GM19455 (cell line): ENCODE measurements around the gene PKP4.

Experiments used
- ATAC-seq: cut with Tn5 transposase; IDR thresholded peaks from one replicate; pipeline ENCODE4 v1.9.1; 2021; ENCODE audit not compliant: unreplicated experiment

The PKP4 gene

DNA sequence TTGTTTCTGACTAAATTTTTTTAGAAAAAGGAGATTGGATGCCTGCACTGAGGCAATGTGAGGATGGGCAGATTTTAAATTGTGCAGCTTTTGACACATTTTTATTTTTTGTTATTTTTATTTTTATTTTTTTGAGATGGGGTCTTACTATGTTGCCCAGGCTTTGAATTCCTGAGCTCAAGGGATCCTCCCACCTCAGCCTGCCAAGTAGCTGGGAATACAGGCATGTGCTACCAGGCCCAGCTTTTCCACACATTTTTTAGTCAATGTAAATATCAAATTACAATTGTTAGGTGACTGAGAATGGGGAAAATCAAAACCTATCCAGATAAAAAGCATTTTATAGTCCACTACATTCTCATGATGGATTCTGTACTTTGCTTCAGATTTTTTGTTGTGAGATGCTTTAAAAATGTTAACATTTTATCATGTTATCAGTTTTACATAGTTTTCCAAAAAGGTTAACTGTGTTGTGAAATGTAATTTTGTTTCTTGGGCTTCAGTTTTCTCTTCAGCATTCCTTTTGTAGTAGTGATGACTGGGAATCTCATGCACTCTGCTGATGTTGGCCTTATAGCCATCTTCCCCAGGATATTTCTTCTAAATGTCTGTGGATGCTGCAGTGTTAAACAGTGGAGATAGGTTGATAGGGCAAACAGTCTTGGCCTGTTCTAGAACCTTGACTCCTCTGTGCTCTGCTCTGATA is 41.4 kb downstream of the PKP4 start:
- ATAC-seq, result no peak

DNA sequence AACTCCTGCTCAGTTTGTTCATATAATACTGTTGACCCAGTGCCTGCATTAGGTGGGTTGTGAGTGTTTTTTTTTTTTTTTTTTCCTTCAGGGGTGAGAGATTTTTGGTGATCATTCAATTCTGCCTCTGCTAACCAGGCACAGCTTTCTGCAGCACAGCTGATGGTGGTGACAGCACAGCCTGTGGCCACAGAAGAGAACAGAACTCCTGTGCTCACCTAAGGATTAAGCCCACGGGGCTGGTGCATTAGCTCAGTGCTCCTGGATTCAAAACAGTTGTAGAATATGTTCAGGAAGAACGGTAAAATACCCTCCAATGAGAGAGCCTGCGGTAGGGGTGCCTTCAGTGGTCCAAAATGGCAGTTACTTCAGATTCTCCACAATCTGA is 42.0 kb downstream of the PKP4 start:
- no peak for ATAC-seq

DNA sequence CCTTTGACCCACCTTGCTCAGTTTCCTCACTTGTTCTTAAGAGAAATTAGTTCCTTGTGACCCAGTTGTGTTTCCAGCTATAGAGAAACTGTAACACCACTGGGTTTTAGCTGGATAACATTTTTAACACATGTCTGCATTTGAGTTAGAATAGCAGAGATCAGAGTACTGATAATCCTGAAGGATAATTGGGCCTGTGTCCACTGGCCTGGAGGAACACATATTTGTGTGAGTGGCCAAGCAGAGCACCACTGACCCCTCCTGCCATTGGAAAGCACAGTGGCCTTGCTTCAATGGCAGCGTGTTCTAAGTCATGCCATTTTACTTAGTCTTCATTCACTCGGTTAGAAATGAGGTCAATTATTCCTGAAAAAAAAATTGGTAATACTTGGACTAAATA is 42.6 kb downstream of the PKP4 start:
- ATAC-seq, result no peak

DNA sequence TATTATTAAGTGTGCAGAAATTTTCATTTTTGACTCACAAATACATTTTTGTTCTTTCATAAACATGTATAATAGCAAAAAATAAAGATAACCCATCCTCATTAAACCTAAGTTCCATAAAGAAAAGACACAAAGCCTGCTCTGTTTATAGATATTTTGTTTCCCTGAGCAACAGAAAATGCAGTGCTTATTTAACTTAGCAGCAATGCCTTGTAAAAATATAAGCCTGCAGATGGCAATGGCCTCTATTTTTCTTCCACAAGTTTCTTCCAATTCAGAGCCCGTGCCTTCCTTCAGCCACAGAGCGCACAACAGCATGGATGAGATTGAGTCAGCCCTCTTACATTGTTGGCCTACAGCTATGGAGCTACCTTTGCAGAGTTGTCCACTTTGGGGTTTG is 43.6 kb downstream of the PKP4 start:
- no peak for ATAC-seq

DNA sequence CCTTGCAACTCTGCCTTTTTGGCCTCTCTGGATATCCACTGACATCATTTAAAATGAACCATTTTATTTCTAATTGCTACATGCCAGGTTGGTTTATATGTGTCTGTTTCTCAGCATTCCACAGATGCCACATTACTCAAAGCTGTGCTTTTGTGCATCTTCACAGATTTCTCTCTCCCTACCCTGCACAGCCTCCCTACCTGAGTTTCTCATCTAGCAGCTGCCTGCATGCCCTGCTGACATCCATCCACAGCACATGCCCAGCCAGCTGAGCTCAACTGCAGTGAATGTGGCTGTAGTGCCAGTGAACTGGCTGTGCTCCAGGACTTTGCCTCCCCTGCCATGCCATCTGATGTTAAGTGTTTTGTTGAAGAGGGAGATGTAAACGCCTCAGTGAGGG is 44.5 kb downstream of the PKP4 start:
- no peak for ATAC-seq

- no peak for ATAC-seq
These were observed 46.2 kb downstream of the PKP4 start for GRCh38 chr2:158502974-158503373.

DNA sequence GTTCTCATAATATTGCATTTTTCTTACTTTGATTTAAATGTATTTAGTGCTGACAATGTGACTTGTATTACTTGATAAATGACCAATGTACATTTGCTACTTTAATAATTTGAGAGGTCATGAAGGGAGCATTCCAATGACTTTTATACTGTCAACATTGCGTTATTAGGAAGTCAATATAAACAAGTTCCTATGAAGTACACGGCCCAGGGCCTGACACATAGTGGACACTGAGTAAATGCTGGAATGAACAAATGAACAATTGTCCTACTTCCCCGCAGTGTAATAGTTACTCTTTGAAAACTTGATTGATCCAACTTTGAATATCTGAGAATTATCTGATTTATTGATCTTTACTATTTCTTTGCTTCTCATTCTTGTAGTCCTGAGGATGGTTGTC is 47.3 kb downstream of the PKP4 start:
- ATAC-seq, result no peak

DNA sequence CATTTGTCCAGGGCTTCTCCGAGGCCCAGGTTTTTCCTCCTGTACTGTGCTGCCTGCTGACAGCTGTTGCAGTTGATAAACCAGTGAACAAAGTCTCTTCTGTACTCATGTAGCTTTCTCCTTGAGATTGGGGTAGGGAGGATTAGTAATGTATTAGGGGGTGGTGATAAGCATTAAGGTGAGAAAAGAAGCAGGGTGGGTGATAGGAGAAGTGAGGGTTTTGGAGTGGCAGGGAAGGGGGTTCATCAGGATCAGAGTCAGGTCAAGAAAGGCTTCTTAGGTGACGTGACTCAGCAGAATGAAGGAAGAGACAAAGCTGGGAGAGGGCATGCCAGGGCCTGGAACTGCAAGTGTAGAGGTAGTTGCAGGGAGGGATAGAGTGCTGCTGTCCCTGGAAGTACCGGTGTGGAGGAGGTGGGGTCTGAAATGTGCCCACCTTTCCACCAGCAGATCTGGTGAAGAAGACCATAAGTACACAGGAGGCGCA is 48.7 kb downstream of the PKP4 start:
- no peak for ATAC-seq

GRCh38 chr2:158507141-158507540 is 50.4 kb downstream of the PKP4 start:
- peak; percentile 59 for ATAC-seq

GRCh38 chr2:158507679-158508078 is 50.9 kb downstream of the PKP4 start:
- no peak for ATAC-seq

DNA sequence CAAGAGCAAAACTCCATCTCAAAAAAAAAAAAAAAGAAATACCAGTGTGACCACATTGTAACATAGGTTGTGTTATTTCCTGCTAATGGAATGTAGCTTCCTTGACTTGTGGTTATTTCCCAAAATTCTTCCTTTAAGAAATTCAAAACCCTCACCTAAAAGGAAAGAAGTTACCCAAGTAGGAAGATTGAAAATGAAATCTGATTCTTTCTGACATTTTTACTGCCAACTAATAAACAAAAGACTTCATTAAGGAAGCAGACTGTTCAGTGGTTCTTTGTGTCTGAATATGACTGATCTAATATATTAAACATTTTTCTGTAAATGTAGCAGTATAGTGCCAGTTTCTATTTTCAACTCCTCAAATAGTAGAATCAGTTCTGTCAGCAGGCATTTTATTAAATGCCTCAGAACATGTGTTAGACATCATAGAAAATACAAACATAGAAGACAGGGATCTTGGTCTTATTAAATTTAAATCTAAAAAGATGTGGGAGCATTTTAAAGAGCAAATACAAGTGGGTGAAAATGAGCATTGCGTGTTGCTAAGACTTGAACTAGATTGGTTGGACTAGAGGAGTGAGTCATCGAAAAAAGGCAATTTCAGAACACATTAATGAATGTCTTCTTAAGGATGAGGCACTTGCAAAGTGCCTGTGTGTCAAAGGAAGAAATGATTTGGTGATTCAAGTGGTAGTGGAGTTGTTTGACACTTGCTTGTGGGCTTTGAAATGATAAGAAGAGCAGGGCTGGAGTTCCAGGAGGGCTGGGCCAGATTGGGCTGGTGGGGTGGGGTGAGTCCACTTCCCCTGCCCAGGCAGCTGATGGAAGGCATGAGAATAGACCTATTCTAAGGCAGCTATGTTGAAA is 53.4 kb downstream of the PKP4 start:
- no peak for ATAC-seq

- ATAC-seq, result no peak
These were observed 54.1 kb downstream of the PKP4 start for GRCh38 chr2:158510887-158511286.

DNA sequence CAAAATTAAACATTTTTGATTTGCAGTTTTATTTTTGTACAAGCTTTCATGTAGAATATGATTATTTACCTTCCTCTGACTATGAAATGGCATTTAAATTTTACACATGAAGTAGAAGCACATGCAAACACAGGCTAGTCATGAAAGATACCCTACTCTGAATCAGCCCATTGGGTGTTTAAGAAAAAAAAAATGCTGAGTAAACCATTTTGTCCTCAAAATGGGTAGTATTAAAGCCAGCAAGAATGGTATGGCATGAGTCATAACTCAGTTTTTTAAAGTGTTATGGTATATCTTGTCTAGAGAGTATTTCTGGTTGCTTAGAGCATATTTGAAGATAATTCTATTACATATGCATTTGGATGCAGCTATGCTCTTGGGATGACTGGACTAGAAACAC is 55.0 kb downstream of the PKP4 start:
- no peak for ATAC-seq

DNA sequence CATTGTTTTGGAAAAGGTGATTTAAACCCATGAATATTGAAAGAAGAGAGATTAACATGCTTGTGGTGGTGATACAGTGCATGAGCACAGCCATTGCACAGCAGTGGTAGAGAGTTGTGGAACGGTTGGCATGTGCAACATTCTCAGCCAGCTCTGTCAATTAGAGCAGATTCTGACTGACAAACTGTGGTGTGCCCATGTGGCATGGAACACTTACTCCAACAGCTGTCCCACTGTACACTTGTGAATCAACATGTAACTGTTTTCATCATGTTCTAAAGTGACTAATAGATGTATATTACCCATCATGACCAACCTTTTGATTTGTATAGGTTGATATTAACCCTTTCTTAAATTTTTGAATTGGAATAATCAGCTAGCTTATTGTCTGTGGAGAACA is 55.6 kb downstream of the PKP4 start:
- no peak for ATAC-seq

DNA sequence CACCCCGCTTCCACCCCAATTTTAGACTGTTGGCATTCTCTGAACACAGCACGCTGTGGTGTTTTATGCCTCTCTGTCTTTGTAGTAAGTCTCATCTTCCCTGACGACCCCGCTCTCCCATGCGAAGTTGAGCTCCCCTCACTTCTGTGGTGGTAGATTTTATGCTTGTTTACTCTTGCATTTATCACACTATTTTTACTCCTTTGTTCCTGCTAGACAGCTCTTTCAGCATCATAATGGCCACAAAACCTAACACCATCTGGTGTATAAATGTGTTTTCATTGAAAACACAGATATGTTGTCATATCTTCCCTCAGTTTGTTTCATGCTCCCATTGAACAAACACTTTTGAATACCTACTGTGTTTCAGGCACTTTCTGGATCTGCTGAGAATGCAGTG is 57.1 kb downstream of the PKP4 start:
- no peak for ATAC-seq

DNA sequence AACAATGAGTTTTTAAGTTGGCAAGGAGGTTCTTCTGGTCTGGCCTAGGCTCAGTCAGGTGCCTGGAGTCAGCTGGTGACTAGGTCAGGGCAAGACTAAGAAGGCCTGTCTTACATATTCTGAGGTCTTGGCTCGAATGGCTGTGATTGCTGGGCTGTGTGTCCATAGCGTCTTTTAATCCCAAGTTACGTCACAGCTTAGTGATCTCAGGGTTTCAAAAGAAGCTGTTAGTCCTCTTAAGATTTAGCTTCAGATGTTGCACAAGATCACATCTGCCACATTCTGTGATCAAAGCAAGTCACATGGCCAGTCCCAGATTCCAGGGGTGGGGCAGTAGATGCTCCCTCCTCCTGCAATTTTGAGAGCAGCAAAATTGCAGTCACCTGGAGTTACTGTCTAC is 61.3 kb downstream of the PKP4 start:
- ATAC-seq, result no peak

DNA sequence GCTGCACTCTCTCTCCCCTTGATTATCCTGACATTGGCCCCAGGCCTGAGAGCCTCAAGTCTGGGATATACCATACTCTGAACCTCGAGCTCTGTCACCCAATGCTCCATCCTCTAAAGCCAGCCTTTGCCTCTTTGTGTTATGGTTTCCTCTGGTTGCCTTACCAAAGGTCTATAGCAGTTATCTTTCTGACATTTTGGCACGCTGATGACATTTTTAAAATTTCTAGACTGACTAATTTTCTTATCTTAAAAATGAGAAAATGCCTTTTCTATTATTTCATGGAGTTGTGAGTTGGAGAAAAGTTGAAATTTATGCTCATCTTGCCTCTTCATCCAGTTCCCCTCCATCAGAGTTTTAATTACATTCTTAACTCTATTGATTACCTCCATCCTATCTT is 62.7 kb downstream of the PKP4 start:
- ATAC-seq, result no peak

DNA sequence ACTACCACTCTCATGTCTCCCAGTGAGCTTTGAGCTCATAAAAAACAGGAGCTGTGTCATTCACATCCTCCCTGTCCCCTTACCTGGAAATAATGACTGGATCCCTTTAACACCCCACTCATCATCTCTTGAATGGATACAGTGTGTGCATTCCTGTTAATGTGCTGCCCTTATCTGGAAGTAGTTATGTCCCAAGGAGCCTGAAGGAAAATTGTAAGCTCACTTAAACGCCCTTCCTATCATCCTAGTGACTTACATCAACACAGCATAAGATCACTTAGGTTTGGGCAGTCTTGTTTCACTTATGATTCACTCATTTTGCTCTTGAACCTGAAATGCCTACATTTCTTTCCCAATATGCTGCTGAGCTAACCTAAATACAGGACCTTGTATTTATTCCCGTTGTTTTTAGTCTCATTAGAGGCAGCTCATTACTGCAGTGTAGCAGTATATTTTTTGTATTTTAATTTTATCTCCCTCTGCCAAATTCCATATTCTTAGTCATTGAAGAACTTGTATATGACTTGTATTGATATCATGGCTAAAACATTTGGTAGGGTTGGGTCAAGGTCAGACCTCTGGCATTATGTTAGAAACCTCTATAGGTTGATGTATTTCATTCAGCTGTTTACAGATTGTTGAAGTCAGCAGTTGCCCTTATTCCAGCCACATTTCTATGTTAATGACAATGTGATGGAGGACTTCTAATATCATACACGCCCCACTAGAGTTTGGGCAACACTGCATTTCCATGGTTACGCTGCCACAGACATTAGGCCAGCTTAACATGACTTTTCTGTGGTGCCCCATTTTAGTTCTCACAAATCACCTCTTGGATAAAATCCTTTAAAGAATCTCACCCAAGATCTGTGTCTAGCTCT is 72.9 kb downstream of the PKP4 start:
- ATAC-seq, result no peak

DNA sequence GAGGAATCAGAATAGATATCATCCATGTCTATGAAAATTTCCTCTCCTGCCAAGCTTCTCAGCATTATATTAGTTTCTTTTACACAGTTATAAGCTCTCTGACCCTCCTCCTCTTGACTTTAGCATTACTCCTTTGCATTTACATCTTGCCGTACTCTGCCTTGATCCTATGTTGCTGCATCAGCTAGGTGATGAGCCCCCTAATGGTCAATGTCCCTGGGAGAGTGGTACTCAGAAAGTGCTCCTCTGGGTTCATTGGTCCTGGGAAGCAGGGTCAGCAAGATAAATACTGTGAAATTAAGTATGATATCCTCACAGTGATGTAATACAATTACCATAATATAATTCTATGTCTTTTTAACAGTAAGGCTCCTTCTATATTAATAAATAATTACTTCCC is 74.1 kb downstream of the PKP4 start:
- ATAC-seq, result no peak

DNA sequence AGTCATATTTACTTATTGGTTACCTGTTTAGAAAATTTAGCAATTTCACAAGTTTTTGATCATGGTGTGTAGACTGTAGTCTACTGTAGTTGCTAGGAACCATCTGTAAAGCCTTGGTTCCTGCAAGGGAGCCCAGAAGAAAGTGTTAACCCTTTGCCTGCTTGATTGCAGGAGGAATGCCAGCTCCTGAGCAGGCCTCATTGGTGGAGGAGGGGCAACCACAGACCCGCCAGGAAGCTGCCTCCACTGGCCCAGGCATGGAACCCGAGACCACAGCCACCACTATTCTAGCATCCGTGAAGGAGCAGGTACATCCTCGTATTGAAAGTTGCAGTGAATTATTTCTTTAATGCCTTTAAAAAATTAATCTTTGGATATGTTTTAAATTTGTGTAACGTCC is 76.3 kb downstream of the PKP4 start:
- ATAC-seq, result no peak

- ATAC-seq, result no peak
These were observed 82.6 kb downstream of the PKP4 start for GRCh38 chr2:158539176-158540005.
